A549 (cell line): ENCODE measurements around the gene LRRC28. TPM values are rescaled to one million over a fixed set of nuclear protein-coding genes. Genes with fewer than 3 reads are reported as not detected.

Experiments
- ATAC-seq, 2 experiments: fragments of 200-7000 bp in 1 of 2; fragments of >200 bp in 1 of 2; cut with Nextera tagmentation in 1 of 2; cut with Tn5 transposase in 1 of 2; 3 replicates each; pipeline versions ENCODE4 v1.8.0 to v1.9.1; 2018 to 2020; ENCODE audit warnings: mild to moderate bottlenecking in 1 of 2, moderate library complexity in 1 of 2
- CTCF ChIA-PET: fragments of 300-600 bp; sonication (Branson Sonifier 250); formaldehyde crosslinking; extraction: SDS; loops from one replicate; lab custom pipeline; 2021; ENCODE audit warnings: antibody characterized with exemption, inconsistent platforms; lab: Yijun Ruan, JAX
- POLR2A ChIA-PET: fragments of 350-600 bp; formaldehyde crosslinking; extraction: SDS; loops from one replicate; lab custom pipeline; 2021; ENCODE audit warnings: antibody characterized with exemption, inconsistent platforms; lab: Yijun Ruan, JAX
- DNase-seq, 2 experiments: peaks; one replicate each; pipeline versions ENCODE4 v3.0.0 to v3.0.0-alpha.2; 2011 to 2016; ENCODE audit warnings: low read depth in 1 of 2, low spot score in 1 of 2
- FAIRE-seq: peaks from 2 replicates; lab custom pipeline; 2011; peaks lifted over from hg19 to GRCh38; lab: Jason Lieb, UNC
- H3K27ac ChIP-seq, 2 experiments: fragments of >200 bp; sonication (Bioruptor Twin); formaldehyde crosslinking; 3 replicates each; pipeline ENCODE4 v1.5.1; 2016 to 2017
- H3K4me1 ChIP-seq: fragments of >200 bp; sonication (Bioruptor Twin); formaldehyde crosslinking; 3 replicates; pipeline ENCODE4 v1.6.1; 2016
- H3K4me2 ChIP-seq: fragments of >200 bp; sonication (Bioruptor Twin); formaldehyde crosslinking; 3 replicates; pipeline ENCODE4 v1.6.1; 2016
- H3K4me3 ChIP-seq: fragments of >200 bp; sonication (Bioruptor Twin); formaldehyde crosslinking; 3 replicates; pipeline ENCODE4 v1.5.1; 2016
- H3K9me3 ChIP-seq: fragments of >200 bp; sonication (Bioruptor Twin); formaldehyde crosslinking; 3 replicates; pipeline ENCODE4 v1.6.1; 2016
- BCL3 ChIP-seq: fragments of >200 bp; sonication (Bioruptor Twin); formaldehyde crosslinking; IDR thresholded peaks from 3 replicates; pipeline ENCODE4 v1.6.1; 2016
- CBX2 ChIP-seq: fragments of 200-600 bp; sonication (generic); IDR thresholded peaks from 2 replicates; pipeline ENCODE4 v1.6.1; 2016; ENCODE audit warnings: low read depth, mild to moderate bottlenecking, borderline replicate concordance
- CEBPB ChIP-seq, 2 experiments: fragments of >200 bp in 1 of 2; sonication (Bioruptor Twin) in 1 of 2; formaldehyde crosslinking in 1 of 2; IDR thresholded peaks; 2 replicates each; pipeline ENCODE4 v1.6.1; 2012 to 2016
- CHD2 ChIP-seq: fragments of 150-350 bp; IDR thresholded peaks from 2 replicates; pipeline ENCODE4 v1.6.1; 2014; ENCODE audit warnings: low read length; ENCODE audit not compliant: partially characterized antibody
- CHD4 ChIP-seq: fragments of 200-600 bp; sonication (generic); IDR thresholded peaks from 2 replicates; pipeline ENCODE4 v1.6.1; 2016; ENCODE audit warnings: antibody characterized with exemption, mild to moderate bottlenecking, borderline replicate concordance
- CTCF ChIP-seq: fragments of >200 bp; sonication (Bioruptor Twin); formaldehyde crosslinking; IDR thresholded peaks from 3 replicates; pipeline ENCODE4 v1.5.1; 2016
- ELK1 ChIP-seq: fragments of 150-350 bp; IDR thresholded peaks from 2 replicates; pipeline ENCODE4 v1.6.1; 2014; ENCODE audit warnings: low read depth, mild to moderate bottlenecking, low read length
- EP300 ChIP-seq, 2 experiments: fragments of >200 bp; sonication (Bioruptor Twin); formaldehyde crosslinking; IDR thresholded peaks; 2 replicates in 1 of 2; 3 replicates in 1 of 2; pipeline ENCODE4 v1.6.1; 2016 to 2017
- ESRRA ChIP-seq: fragments of 150-350 bp; IDR thresholded peaks from 2 replicates; pipeline ENCODE4 v1.6.1; 2014; ENCODE audit warnings: mild to moderate bottlenecking, low read length, borderline replicate concordance
- HMGXB4 ChIP-seq: fragments of 250-450 bp; sonication (Bioruptor Pico); IDR thresholded peaks from 2 replicates; pipeline ENCODE4 v1.5.0; 2021; ENCODE audit warnings: mild to moderate bottlenecking, moderate library complexity, borderline replicate concordance
- HOXB13 ChIP-seq: fragments of 250-450 bp; sonication (Bioruptor Pico); IDR thresholded peaks from 2 replicates; pipeline ENCODE4 v1.5.0; 2020; ENCODE audit warnings: low read depth, mild to moderate bottlenecking, moderate library complexity
- JUN ChIP-seq, 2 experiments: fragments of >200 bp; sonication (Bioruptor Twin); formaldehyde crosslinking; IDR thresholded peaks; 2 replicates in 1 of 2; 3 replicates in 1 of 2; pipeline ENCODE4 v1.6.1; 2016 to 2017
- JUNB ChIP-seq: fragments of >200 bp; sonication (Bioruptor Twin); formaldehyde crosslinking; IDR thresholded peaks from 2 replicates; pipeline ENCODE4 v1.6.1; 2016
- MAX ChIP-seq: IDR thresholded peaks from 2 replicates; pipeline ENCODE4 v1.6.1; 2012
- NR3C1 ChIP-seq: fragments of >200 bp; sonication (Bioruptor Twin); formaldehyde crosslinking; IDR thresholded peaks from 3 replicates; pipeline ENCODE4 v1.6.1; 2017
- PHF8 ChIP-seq: fragments of 200-600 bp; sonication (generic); IDR thresholded peaks from 2 replicates; pipeline ENCODE4 v1.6.1; 2016; ENCODE audit warnings: low read depth, mild to moderate bottlenecking, antibody characterized with exemption, moderate library complexity, borderline replicate concordance
- POLR2A ChIP-seq: IDR thresholded peaks from 2 replicates; pipeline ENCODE4 v1.6.1; 2012; ENCODE audit warnings: mild to moderate bottlenecking, low read length
- RAD21 ChIP-seq, 2 experiments: fragments of >200 bp in 1 of 2; sonication (Bioruptor Twin) in 1 of 2; formaldehyde crosslinking in 1 of 2; IDR thresholded peaks in 1 of 2; conservative IDR thresholded peaks in 1 of 2; 2 replicates in 1 of 2; 3 replicates in 1 of 2; pipeline ENCODE4 v1.6.1; 2012 to 2018; ENCODE audit warnings: inconsistent platforms in 1 of 2
- RARB ChIP-seq: fragments of 250-450 bp; sonication (Bioruptor Pico); IDR thresholded peaks from 2 replicates; pipeline ENCODE4 v1.8.0; 2021; ENCODE audit warnings: mild to moderate bottlenecking, moderate library complexity
- RCOR1 ChIP-seq: fragments of 150-350 bp; IDR thresholded peaks from 2 replicates; pipeline ENCODE4 v1.6.1; 2014; ENCODE audit warnings: antibody characterized with exemption, low read length, low read depth
- RNF2 ChIP-seq: fragments of 200-600 bp; sonication (generic); IDR thresholded peaks from 2 replicates; pipeline ENCODE4 v1.6.1; 2016; ENCODE audit warnings: low read depth, mild to moderate bottlenecking, antibody characterized with exemption, moderate library complexity, borderline replicate concordance
- TFCP2L1 ChIP-seq: fragments of 250-450 bp; sonication (Bioruptor Pico); IDR thresholded peaks from 2 replicates; pipeline ENCODE4 v1.5.0; 2021; ENCODE audit warnings: mild to moderate bottlenecking
- ZFP36 ChIP-seq: fragments of 450-650 bp; IDR thresholded peaks from 2 replicates; pipeline ENCODE4 v1.6.1; 2014; ENCODE audit warnings: borderline replicate concordance; ENCODE audit not compliant: partially characterized antibody
- ZNF302 ChIP-seq: fragments of 250-450 bp; sonication (Bioruptor Pico); IDR thresholded peaks from 2 replicates; pipeline ENCODE4 v1.9.0; 2021; ENCODE audit warnings: inconsistent platforms, mild to moderate bottlenecking, moderate library complexity
- ZSCAN20 ChIP-seq: fragments of 250-450 bp; sonication (Bioruptor Pico); IDR thresholded peaks from 2 replicates; pipeline ENCODE4 v1.8.0; 2022; ENCODE audit warnings: mild to moderate bottlenecking, moderate library complexity
- WGBS: methylation state at CpG from one replicate; pipeline ENCODE4 v1.1.6; 2017; ENCODE audit errors: missing lambda C conversion rate; 5-methylcytosine and 5-hydroxymethylcytosine counted together
- polyA plus RNA-seq, 4 experiments: library from polyadenylated mRNA; depleted of rRNA in 3 of 4; stranded (reverse); fragments of >200 nt; fragmentation: RNase III in 1 of 4; extraction: RNeasy Plus Mini Kit Qiagen cat#74134 plus additional on column Dnase treatment in 1 of 4; gene quantifications; 2 replicates in 3 of 4; 3 replicates in 1 of 4; pipeline ENCODE4 v1.2.3, GENCODE V29; 2011 to 2017

LRRC28 gene
- polyA plus RNA-seq, 2 of the 4 experiments (the other 2 are of a cell fraction): 19.6 to 62.4 TPM

GRCh38 chr15:99412082-99412481, 160.8 kb downstream of the LRRC28 start:
- ATAC-seq: no peak
- WGBS: 95% methylated on average over 6 of the region's 6 CpGs
- Histone ChIP-seq H3K9me3 (no peaks in the 10 kb centered on the region), H3K4me1 (peaks cover 21% of the 10 kb centered on the region), H3K27ac (no peak overlapping the region), H3K4me3 (no peak overlapping the region), H3K4me2 (no peak overlapping the region)
- FAIRE-seq: no peak
- CTCF ChIA-PET: interaction anchor here (1.1 to 7.7 kb wide), 3 partner anchors 8 to 290 kb away, joined by 4 to 94 read pairs (median 5); no protein-coding TSS in a partner anchor
- no peak for TF ChIP-seq PHF8
- no peak for TF ChIP-seq ESRRA
- no peak for TF ChIP-seq RCOR1
- TF ChIP-seq RNF2: no peak
- no peak for TF ChIP-seq JUN (IDR thresholded peaks at IDR 0.05)
- TF ChIP-seq ZFP36: no peak
- TF ChIP-seq MAX: no peak
- no peak for TF ChIP-seq CHD2
- no peak for TF ChIP-seq HMGXB4 (CRISPR knock-in tag)
- TF ChIP-seq BCL3: no peak
- no peak for TF ChIP-seq CBX2
- TF ChIP-seq CEBPB (IDR thresholded peaks at IDR 0.05): no peak
- TF ChIP-seq POLR2A: no peak
- TF ChIP-seq JUNB: no peak
- no peak for TF ChIP-seq CHD4
- no peak for TF ChIP-seq ZSCAN20
- TF ChIP-seq NR3C1: no peak
- no peak for TF ChIP-seq TFCP2L1 (CRISPR knock-in tag)
- no peak for TF ChIP-seq RARB (CRISPR knock-in tag)
- no peak for TF ChIP-seq HOXB13 (CRISPR knock-in tag)
- POLR2A ChIA-PET: no interaction called here
- DNase-seq: no peak

GRCh38 chr15:99412626-99413025, 161.3 kb downstream of the LRRC28 start:
- POLR2A ChIA-PET: no interaction called here
- FAIRE-seq: no peak
- 87% methylated on average over 8 of the region's 8 CpGs for WGBS

More at GRCh38 chr15:99412626-99413025, 161.3 kb downstream of the LRRC28 start:
- no peak for ATAC-seq
- CTCF ChIA-PET: interaction anchor here (0.7 to 7.7 kb wide), 5 partner anchors 9 to 290 kb away, joined by 4 to 94 read pairs (median 5); no protein-coding TSS in a partner anchor
- TF ChIP-seq ELK1 (no peak), ZNF302 (CRISPR knock-in tag) (no peak), RARB (CRISPR knock-in tag) (no peak), RAD21 (conservative IDR thresholded peaks at IDR 0.05 in 1 of 2, IDR thresholded peaks at IDR 0.05 in 1 of 2) (no peak), CEBPB (IDR thresholded peaks at IDR 0.05) (no peak), CTCF (no peak), TFCP2L1 (CRISPR knock-in tag) (no peak), EP300 (IDR thresholded peaks at IDR 0.05) (no peak)
- H3K4me3 ChIP-seq: no peak overlapping the region
- DNase-seq: no peak
- H3K27ac ChIP-seq: no peak overlapping the region
- H3K4me1 ChIP-seq: peaks cover 20% of the 10 kb centered on the region
- H3K9me3 ChIP-seq: no peaks in the 10 kb centered on the region
- H3K4me2 ChIP-seq: no peak overlapping the region
